GM12873 (cell line): ENCODE results near the gene MKNK2.
A peak's percentile ranks its signal among the peaks of the same experiment; 100 is the strongest.

Experiments used
- CTCF ChIP-seq: IDR thresholded peaks from 2 replicates; pipeline ENCODE4 v1.5.1; 2012; ENCODE audit warnings: low read depth, mild to moderate bottlenecking, moderate library complexity, low read length, control low read depth; ENCODE audit not compliant: insufficient read depth; ENCODE audit errors: missing control alignments

MKNK2 gene

GRCh38 chr19:2050991-2051772, at the start of gene MKNK2:
Gene MKNK2, minus strand, starts transcription at chr19:2051244. Its CDS starts 393 bp downstream, at chr19:2050851.
- peak; percentile 55 for TF ChIP-seq CTCF

GRCh38 chr19:2100719-2101061, 49.6 kb upstream of the MKNK2 start:
- TF ChIP-seq CTCF: no peak

GRCh38 chr19:2099937-2100718, 49.1 kb upstream of the MKNK2 start:
- TF ChIP-seq CTCF: no peak

GRCh38 chr19:2099054-2099501, 48.0 kb upstream of the MKNK2 start:
- TF ChIP-seq CTCF: no peak

GRCh38 chr19:2097886-2098327, 46.9 kb upstream of the MKNK2 start:
- no peak for TF ChIP-seq CTCF

- TF ChIP-seq CTCF: no peak
These were observed 46.3 kb upstream of the MKNK2 start for GRCh38 chr19:2097203-2097885.
